ENCODE results near the gene SMIM34. TPM values are rescaled to one million over a fixed set of nuclear protein-coding genes. Genes with fewer than 3 reads are reported as not detected.
"Not testable (repeated sequence)": the region's sequence is repeated elsewhere in the genome, so short reads cannot be mapped to it uniquely, and the experiment has no call there.

Gene SMIM34
- total RNA-seq, 3 donors from 2014 or later: not detected

DNA sequence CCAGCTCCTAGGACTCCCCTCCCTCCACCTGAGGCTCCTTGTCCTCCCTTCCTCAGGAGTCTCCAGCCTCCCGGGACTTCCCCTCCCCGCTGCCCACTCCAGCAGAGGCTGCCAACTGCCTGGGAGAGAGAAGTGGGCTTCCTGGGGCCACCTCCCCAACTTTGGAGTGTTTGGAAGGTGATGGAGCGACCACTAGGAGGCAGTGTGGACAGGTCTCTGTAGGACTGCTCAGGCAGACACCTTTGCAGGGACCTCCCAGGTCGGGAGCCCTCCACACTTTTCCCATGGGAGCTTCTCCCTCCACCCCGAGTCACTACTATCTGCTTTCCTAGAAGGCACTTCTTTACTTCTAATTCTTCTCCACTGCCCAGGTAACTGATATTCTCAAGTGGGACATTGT lies 19.0 kb downstream of the SMIM34 start:
- not testable (repeated sequence) for H3K9me3 Mint-ChIP-seq; H3K27me3 Mint-ChIP-seq (ENCODE audit: low read depth); H3K36me3 Mint-ChIP-seq (ENCODE audit: insufficient read depth); H3K4me1 Mint-ChIP-seq (ENCODE audit: low read depth); DNase-seq; ATAC-seq; H3K4me3 Mint-ChIP-seq

DNA sequence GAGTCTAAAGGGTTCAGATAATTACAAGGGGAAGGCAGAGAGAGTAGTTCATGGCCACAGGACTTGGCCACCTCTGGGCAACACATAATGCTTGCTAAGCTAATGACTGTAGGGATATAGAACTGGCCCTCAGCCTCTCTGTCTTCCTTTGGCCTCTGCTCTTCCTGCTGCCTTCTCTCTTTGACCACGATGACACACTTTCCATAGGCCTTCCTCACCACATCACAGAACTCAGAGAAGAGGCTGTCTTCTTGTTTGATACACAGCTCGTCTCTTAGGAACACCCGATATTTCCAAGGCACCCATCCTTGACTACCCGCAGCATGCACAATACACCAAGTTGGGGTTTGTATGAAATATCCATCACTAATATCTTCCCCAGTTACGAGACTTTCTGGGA lies 23.2 kb downstream of the SMIM34 start:
- H3K9me3 Mint-ChIP-seq; ATAC-seq; H3K27me3 Mint-ChIP-seq (ENCODE audit: low read depth); H3K4me3 Mint-ChIP-seq; H3K4me1 Mint-ChIP-seq (ENCODE audit: low read depth); H3K36me3 Mint-ChIP-seq (ENCODE audit: insufficient read depth); DNase-seq: not testable (repeated sequence)

DNA sequence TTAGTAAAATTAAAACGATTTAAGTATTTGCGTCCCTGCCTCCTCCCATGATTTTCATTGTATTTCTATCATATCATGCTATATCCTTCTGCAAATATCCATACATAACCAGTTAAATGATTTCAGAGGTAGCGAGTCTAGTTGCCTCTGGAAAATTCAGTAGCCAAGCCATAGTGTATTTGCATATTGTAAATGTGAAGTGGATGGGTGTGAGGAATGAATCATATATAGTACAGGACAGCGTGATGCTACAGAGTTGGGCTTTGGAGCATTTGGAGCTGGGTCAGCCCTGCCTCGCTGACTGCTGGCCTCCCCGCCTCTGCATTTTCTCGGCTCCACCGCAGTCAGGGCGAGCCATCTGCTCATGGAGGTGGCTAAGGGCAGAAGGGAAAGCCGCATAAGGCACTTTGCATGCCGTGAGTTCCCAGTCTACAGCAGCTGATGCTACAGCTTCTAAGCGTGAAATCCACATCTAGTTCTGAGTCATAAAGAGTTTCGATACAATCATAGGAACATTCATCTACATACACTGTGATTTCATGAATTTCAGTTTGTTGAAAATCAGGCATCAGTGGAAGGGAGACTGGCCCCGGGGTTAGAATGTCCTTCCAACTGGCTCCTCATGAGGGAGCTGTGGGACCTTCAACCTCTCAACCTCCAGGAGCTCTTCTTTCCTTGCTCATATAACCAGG lies 39.9 kb downstream of the SMIM34 start:
- H3K4me1 Mint-ChIP-seq (ENCODE audit: low read depth); DNase-seq; H3K4me3 Mint-ChIP-seq; H3K36me3 Mint-ChIP-seq (ENCODE audit: insufficient read depth); H3K9me3 Mint-ChIP-seq; H3K27me3 Mint-ChIP-seq (ENCODE audit: low read depth): not testable (repeated sequence)
- ATAC-seq: peak; percentile 90 to 94

DNA sequence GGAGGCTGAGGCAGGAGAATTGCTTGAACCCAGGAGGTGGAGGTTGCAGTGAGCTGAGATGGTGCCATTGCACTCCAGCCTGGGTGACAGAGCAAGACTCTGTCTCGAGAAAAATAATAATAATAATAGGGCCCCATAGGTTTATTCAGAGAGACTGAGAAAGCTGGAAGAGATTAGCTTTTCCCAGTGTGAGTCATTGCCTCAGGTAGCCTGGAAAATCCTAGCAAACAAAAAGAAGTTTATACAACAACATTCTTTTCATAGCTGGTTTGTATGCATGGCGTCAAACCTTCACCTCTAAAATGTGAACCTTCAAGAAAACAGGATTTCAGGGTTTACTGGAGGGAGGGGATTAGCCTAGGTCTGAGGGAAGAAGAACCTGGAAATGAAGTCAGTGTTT lies 40.6 kb downstream of the SMIM34 start:
- not testable (repeated sequence) for H3K36me3 Mint-ChIP-seq (ENCODE audit: insufficient read depth); H3K9me3 Mint-ChIP-seq; ATAC-seq; H3K4me3 Mint-ChIP-seq; H3K27me3 Mint-ChIP-seq (ENCODE audit: low read depth); H3K4me1 Mint-ChIP-seq (ENCODE audit: low read depth); DNase-seq

DNA sequence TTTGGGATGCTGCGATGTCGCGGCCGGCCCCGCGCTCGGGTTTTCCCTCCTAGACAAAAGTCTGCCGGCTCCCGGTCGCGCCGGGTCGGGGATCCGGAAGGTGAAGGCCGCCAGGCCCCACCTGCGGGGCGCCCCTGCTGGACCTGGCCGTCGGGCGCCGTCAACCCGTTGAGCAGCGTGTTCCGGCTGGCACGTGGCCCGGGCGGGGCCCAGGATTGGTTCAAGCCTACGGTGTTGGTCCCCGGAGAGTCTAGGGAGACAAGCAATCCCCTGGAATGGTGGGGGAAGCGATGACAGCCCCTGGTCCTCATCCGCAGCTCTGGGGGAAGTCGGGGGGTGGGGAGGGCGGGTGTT lies 48.2 kb downstream of the SMIM34 start:
- H3K27me3 Mint-ChIP-seq (ENCODE audit: low read depth); DNase-seq; H3K36me3 Mint-ChIP-seq (ENCODE audit: insufficient read depth); H3K9me3 Mint-ChIP-seq; H3K4me3 Mint-ChIP-seq; H3K4me1 Mint-ChIP-seq (ENCODE audit: low read depth): not testable (repeated sequence)
- peak; percentile 76 to 82 for ATAC-seq

DNA sequence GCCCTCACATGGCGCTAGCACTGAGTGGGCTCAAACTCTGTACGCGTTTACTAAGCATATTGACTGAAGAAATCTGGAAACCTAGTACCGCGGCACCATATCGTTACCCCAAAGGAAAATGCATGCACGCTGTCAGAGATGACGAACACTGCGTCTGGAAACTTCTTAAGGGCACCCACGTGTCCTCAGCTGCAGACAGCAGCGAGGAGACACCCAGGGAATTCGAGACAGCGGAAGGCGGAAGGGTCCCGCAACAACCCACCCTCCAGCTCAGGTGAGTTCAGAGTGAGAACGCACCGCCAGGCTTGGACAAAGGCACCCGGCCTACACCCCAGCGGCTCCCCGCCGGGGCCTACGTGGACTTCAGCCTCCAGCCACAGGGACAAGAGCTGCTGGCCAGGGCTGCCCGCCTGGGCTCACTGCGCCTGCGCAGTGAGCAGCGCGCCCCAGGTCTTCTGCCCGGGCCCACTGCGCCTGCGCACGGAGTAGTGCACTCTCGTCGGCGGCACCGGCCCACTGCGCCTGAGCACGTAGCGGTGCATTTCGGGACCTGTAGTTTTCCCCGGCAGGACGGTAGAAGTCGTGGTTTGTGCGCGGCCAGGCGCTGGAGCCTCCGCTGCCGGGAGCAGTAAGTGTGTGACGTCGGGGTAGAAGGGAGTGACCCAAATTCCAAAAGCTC lies 48.7 kb downstream of the SMIM34 start, which contains the start of gene SMIM11:
SMIM11 (plus strand) TSS at position 568 of the 679 bp plus-strand sequence. CDS start 3,998 bp downstream, outside the sequence.
- H3K36me3 Mint-ChIP-seq (ENCODE audit: insufficient read depth); H3K4me3 Mint-ChIP-seq; DNase-seq; H3K9me3 Mint-ChIP-seq; H3K4me1 Mint-ChIP-seq (ENCODE audit: low read depth); H3K27me3 Mint-ChIP-seq (ENCODE audit: low read depth): not testable (repeated sequence)
- peak; percentile 94 to 98 for ATAC-seq

DNA sequence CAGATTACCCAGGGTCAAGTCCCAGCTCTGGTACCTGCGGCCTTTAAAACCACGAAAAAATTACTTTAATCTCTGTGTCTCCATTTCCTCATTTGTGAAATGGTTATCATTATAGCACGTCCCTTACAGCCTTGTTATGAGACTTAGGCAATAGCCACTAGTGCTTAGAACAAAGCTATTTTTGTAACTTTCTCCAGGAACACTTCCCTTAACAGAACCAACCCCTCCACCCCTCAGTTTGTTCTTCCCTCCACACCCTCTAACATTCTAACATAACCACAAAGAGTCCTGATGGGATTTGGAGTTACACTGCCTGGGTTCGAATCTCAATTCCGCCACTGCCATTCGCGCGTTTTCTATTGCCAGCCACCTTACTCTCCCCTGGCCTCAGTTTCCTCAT lies 49.3 kb downstream of the SMIM34 start:
- H3K4me1 Mint-ChIP-seq (ENCODE audit: low read depth); H3K27me3 Mint-ChIP-seq (ENCODE audit: low read depth); DNase-seq; H3K9me3 Mint-ChIP-seq; H3K4me3 Mint-ChIP-seq; H3K36me3 Mint-ChIP-seq (ENCODE audit: insufficient read depth); ATAC-seq: not testable (repeated sequence)

DNA sequence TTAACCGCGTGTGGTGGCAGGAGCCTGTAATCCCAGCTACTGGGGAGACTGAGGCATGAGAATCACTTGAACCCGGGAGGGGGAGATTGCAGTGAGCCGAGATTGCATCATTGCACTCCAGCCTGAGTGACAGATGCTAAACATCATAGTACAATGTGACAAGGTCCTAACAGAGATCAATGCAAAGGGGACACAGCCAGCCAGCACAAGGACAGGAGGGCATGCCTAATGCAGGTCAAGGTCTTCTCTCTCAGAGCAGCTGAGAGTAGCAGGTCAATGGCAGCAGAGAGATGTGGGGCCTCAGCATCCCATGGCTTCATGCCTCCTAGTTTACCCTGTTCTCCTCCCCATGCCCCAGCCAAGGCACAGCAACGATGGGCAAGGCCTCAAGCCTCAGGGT lies 51.4 kb downstream of the SMIM34 start:
- DNase-seq (no peak), ATAC-seq (no peak)
- H3K9me3 Mint-ChIP-seq: no peaks in the 10 kb centered on the region
- no peaks in the 10 kb centered on the region for H3K36me3 Mint-ChIP-seq (ENCODE audit: insufficient read depth)
- H3K4me3 Mint-ChIP-seq: no peak overlapping the region
- H3K4me1 Mint-ChIP-seq (ENCODE audit: low read depth): no peaks in the 10 kb centered on the region
- H3K27me3 Mint-ChIP-seq (ENCODE audit: low read depth): peaks cover 14% of the 10 kb centered on the region

DNA sequence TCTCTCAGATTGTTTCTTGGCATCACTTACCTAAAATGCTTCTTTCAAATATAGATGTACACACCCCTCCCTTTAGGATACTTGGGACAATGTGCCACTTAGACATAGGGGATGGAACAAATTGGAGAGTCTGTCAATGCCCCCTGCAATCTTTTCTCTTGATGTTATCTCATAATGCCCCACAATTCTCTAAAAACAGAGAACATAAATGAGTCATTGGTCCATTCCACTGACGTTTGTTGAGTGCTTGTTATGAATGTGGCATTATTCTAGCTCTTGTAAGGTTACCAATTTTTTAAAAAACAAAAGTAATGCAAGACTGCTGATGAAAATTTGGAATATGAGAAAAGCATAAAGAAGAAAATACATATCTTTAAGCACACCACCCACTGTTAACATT lies 54.0 kb downstream of the SMIM34 start:
- DNase-seq: no peak
- H3K4me3 Mint-ChIP-seq: no peak overlapping the region
- no peaks in the 10 kb centered on the region for H3K4me1 Mint-ChIP-seq (ENCODE audit: low read depth)
- peaks cover 14% of the 10 kb centered on the region for H3K27me3 Mint-ChIP-seq (ENCODE audit: low read depth)
- no peaks in the 10 kb centered on the region for H3K9me3 Mint-ChIP-seq
- ATAC-seq: no peak
- H3K36me3 Mint-ChIP-seq (ENCODE audit: insufficient read depth): no peaks in the 10 kb centered on the region

Other genes starting within 250 kb of the SMIM34 start
- not detected for gene KCNE2, start 59.9 kb downstream of the SMIM34 start, total RNA-seq
- 10 to 100 TPM; 22.8 to 28.9 (median 27.9) TPM for gene SMIM11, start 48.4 kb downstream of the SMIM34 start, total RNA-seq
- under 1 TPM; 0.22 to 0.26 (median 0.25) TPM for gene KCNE1, start 88.3 kb upstream of the SMIM34 start, total RNA-seq
- gene RCAN1, start 191.2 kb upstream of the SMIM34 start, total RNA-seq: 10 to 100 TPM; 13.2 to 17.3 (median 17.3) TPM
- gene CLIC6, start 245.0 kb upstream of the SMIM34 start, total RNA-seq: under 1 TPM; 0.11 to 0.38 (median 0.13) TPM